Tibial nerve (tissue), 3 donors: ENCODE results near the gene UGT1A5.

Source experiments
- POLR2A ChIP-seq, 2 donors: fragments of 450-650 bp; IDR thresholded peaks; one replicate each; pipeline ENCODE4 v1.6.1; 2017; ENCODE audit warnings: antibody characterized with exemption in 2 of 2, mild to moderate bottlenecking in 2 of 2, moderate library complexity in 2 of 2
- TF ChIP-seq, protein P1 (sequence below), 5 experiments: fragments of 200-600 bp in 3 of 5; fragments of 450-650 bp in 2 of 5; sonication (generic) in 3 of 5; IDR thresholded peaks; one replicate each; pipeline ENCODE4 v1.5.1; 2016 to 2019; ENCODE audit warnings: antibody characterized with exemption in 5 of 5, mild to moderate bottlenecking in 3 of 5, moderate library complexity in 2 of 5

DNA sequence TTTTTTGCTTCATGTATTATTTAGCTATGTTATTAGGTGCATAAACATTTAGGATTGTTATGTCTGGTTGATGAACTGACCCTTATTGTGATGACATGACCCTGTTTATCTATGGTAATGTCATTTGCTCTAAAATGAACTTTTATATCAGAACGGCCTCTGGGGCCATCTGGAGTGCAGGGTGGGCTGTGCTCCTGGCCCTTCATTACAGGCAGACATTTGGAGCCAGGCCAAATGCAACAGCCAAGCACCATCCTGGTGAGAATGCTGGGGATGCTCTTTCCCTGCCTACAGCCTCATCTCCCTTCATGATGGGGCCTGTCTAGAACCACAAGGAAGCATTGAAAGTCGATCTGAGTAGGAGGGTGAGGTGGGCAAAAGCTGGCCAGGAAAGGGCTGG is 103.6 kb downstream of the UGT1A5 start:
- TF ChIP-seq, protein P1, sequence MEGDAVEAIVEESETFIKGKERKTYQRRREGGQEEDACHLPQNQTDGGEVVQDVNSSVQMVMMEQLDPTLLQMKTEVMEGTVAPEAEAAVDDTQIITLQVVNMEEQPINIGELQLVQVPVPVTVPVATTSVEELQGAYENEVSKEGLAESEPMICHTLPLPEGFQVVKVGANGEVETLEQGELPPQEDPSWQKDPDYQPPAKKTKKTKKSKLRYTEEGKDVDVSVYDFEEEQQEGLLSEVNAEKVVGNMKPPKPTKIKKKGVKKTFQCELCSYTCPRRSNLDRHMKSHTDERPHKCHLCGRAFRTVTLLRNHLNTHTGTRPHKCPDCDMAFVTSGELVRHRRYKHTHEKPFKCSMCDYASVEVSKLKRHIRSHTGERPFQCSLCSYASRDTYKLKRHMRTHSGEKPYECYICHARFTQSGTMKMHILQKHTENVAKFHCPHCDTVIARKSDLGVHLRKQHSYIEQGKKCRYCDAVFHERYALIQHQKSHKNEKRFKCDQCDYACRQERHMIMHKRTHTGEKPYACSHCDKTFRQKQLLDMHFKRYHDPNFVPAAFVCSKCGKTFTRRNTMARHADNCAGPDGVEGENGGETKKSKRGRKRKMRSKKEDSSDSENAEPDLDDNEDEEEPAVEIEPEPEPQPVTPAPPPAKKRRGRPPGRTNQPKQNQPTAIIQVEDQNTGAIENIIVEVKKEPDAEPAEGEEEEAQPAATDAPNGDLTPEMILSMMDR (IDR thresholded peaks at IDR 0.05), result no peak
- TF ChIP-seq POLR2A (IDR thresholded peaks at IDR 0.05), result no peak
